GM18505 (cell line): ENCODE results near the gene PPP2R1B.

ENCODE experiments used
- ATAC-seq: cut with Tn5 transposase; IDR thresholded peaks from one replicate; pipeline ENCODE4 v1.9.1; 2021; ENCODE audit not compliant: unreplicated experiment
- POLR2A ChIP-seq: IDR thresholded peaks from 4 replicates; pipeline ENCODE4 v1.6.1; 2011; ENCODE audit warnings: borderline replicate concordance; ENCODE audit not compliant: insufficient read depth, insufficient read length; ENCODE audit errors: extremely low read depth

PPP2R1B gene

DNA sequence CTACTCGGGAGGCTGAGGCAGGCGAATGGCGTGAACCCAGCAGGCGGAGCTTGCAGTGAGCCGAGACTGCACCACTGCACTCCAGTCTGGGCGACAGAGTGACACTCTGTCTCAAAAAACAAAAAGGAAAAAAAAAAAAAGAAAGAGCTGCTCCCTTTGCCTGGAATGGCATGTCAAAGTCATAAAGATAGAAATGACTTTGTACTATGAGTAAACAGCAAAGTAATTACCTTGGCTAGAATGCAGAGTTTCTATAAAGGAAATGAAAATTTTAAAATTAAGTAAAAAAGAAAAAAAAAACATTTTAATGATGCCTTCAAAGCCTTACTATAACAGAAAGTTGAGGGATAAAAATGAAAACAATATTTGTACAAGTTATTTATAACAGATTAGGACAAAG lies 10.1 kb downstream of the PPP2R1B start:
- no peak for ATAC-seq
- TF ChIP-seq POLR2A, result no peak

- TF ChIP-seq POLR2A, result no peak
- no peak for ATAC-seq
These were observed 16.5 kb downstream of the PPP2R1B start for GRCh38 chr11:111749646-111750045.

DNA sequence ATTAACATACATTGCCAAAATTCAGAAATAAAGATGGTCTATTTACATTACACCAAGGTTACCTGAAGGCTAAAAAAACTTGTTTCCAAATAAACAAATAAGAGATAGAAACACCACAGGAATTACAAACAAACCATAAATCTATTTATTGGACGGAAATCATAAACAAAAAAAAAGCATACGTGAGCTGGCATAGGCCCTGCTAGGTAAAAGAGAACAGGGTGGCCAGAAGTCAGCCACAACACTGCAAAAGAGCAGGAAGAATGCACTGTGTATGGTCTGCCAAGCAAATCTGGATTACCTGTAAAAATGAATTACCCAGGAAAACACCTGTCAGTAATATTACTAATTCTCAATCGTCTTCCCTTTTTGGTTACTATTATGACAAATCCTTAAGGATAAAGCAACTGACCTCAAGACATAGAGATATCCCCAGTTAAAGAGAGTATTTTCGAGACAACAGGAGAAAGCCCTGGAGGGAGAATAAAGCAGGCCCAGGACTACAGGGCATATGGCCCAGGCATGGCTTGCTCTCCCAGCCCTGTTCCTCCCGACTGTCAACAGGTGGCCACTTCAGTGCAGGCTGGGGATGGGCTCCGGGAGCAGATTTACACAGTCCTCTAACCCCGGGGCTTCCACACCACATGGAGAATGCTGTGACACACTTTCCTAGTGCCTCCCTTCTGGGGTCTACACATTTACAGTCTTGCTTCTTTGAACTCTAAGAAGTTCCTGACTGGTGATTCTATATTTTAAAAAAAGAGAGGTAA lies 18.0 kb downstream of the PPP2R1B start:
- no peak for ATAC-seq
- TF ChIP-seq POLR2A, result no peak

DNA sequence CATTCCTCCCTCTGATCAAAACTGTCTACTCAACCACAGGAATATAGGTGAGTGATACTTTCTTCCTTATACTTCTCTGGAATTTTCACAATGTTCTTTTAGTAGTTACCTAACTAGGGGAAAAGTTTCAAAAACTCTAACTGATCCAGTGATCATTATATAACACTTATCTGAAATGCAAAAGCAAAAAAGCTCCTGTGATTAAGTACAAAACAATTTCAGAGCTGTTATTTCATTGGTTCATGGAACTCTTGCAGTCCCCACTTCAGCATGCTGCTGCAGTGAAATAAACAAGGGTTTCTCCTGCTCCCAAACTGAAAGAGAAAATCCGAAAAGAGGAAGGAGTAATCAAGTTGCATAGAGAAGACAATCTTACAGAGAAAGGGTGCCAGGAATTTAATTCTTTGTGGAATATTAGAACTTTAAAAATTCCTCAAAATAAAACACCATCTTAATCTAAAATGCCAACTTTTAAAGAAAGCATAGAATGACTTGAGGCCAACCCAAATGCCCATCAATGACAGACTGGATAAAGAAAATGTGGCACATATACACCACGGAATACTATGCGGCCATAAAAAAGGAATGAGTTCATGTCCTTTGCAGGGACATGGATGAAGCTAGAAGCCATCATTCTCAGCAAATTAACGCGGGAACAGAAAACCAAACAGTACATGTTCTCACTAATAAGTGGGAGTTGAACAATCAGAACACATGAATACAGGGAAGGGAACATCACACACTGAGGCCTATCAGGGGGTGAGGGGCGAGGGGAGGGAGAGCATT lies 20.3 kb downstream of the PPP2R1B start:
- no peak for ATAC-seq
- no peak for TF ChIP-seq POLR2A

GRCh38 chr11:111743700-111744099 lies 22.5 kb downstream of the PPP2R1B start:
- TF ChIP-seq POLR2A, result no peak
- ATAC-seq, result no peak

DNA sequence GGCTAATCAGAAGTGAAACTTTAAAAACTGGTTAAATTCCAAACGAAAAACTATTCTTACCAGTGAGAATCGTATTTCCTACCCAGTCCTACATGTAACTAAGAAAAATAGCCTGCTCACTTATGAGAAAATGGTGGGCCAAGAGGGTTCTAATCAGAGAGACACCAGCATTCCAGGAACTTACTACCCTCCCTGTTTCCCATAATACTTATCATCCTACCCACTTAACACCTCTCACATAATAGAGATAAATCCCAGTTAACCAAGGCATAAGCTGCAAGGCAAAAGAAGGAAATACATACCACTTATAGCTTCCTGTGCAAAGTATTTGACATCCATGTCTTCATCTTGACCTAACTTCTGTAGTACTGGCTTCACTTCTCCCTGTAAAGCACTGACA lies 24.4 kb downstream of the PPP2R1B start:
- no peak for ATAC-seq
- no peak for TF ChIP-seq POLR2A

DNA sequence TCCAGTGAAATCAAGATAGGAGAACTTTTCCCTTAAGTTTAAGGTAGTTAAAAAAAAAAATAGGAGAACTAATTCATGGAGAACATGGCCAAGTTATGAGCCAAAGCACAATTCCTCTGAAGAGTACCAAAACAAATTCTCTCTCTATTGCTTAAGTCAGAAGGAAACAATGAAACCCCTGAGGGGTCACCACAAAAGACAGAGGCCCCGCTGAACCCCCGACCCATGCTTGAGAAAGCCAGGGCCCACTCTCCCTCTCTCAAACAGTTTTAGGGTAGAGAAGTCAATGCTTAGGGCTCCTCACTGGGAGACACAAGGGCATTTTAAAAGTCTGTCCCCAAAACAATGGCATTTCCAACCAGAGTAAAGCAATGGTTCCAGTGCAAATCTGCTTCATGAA lies 26.9 kb downstream of the PPP2R1B start:
- ATAC-seq, result no peak
- no peak for TF ChIP-seq POLR2A

DNA sequence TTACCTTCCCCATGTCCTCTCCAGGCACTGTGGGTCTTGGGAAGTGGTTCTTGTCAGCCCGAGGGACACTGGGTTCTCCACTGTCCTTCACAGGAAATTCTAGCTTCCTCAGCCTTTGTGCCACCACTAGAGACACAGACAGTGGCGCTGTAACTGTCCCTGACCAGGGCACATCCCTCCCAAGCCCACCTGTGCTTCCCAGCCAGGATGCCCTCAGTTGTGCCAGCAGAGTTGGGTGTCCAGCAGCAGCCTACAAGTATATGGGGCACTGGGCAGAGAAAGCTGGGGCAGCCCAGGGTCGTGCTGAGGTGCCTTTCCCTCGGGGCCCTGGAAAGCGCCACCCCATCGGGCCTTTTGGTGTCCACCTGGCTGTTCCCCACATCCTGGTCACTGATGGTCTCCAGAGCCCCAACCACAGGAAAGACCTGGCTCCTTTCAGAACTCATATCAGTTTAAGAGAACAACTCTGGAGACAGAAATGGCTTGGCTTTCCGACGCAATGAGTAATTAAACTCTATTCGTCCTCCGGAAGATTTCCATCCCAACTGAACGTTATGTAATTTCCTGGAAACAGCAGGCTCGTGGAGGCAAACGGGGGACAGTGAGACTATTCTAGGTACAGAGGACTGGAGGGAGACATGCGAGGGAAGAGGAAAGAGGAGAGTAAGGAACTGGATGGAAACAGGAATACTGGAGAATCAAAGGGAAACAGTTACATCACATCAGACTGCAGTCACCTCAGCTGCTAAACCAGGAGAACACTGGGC lies 28.6 kb downstream of the PPP2R1B start:
- no peak for ATAC-seq
- TF ChIP-seq POLR2A, result no peak

DNA sequence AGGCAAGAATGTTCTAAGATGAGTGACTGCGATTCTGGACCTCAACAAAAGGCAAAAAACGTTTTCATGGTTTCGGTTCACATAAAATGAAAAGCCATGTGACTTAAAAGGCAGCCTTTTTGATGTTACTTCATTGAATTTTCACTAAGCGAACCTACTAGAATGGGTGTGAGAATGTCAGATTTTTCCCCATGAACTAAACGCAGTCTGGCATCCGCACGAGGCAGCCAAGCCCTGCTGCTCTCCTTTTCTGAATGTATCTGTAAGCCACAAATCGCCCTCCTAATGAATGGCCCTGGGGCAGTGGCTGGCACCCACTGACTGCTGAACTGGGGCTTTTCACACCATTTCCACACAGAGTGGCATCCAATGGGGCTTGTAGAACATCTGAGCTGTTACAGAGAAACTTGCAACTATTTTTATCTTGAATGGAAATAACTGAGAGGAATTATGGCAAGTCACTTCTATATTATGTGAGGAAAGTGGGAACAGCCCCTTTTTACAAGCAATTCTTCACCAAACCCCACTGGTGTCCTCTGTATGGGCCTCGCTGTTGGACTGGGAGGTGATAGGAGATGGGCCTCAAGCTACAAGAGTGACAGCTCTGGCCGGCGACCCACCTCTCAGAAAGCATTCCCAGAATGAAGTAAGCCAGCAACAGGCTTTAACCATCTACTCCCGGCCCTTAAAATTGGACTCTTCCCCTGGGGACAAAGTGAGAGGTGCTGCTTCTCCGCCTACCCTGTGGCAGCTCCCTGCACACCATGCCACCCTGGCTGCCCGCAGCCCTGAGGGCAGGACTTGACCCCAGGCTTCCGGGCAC lies 29.4 kb downstream of the PPP2R1B start:
- no peak for ATAC-seq
- no peak for TF ChIP-seq POLR2A

DNA sequence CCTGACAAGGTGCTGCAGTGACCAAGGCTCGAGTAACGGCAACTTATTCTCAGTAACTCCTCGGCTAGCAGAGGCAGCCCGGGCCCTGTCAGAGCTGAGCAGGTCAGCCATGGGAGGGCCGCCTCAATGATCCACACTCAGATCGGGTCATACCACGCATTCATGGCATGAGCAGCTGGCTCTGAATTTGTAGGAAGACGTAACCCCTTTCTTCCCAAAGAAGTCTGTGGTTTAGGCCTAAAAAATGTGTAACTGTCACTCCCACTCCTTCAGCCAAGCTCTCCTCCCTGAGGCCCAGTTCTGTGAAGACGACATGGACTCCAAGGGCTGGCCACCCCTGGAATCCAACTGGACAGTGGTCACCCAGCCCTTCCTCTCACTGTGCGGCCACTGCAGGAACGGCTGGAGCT lies 30.0 kb downstream of the PPP2R1B start:
- ATAC-seq, result no peak
- TF ChIP-seq POLR2A, result no peak

DNA sequence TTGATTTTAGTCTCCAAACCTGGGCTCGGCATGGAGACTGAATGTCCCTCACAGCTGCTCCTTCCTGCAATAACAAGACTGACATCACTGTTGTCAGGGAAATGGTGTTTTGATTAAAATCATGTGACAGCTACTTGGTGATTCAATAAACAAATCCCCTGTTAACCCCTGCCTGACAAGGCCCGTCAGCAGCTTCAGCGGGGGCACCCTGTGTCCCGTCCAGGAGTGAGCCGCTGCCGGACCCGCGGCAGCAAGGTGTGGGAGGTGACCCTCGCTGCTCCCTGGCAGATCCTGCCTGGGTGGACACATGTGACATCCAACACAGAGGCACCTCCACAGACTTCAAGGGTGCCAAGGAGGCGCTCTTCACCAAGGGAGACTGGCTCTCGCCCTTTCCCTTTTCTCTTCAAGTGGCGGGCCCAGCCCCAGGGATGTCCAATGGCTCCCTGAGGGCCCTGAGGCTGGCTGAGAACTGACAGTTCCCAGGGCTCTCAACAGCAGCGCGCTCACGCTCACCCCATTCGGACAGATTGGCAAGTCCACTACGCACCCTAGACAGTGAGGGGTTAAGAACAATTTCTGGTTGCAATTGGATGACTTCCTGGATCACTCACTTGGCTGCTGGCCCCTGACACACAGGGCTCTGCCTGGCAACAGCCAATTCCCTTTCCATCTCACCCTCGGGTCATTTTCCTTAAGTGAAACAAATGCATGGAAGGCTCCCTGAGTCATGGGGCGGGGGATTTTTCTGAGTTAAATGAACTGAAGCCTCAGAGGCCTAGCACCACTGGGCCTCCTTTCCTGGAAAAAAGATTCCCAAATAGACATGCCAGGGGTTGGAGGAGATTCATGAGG lies 30.7 kb downstream of the PPP2R1B start:
- no peak for ATAC-seq
- no peak for TF ChIP-seq POLR2A

- no peak for TF ChIP-seq POLR2A
- ATAC-seq, result no peak
These were observed 31.3 kb downstream of the PPP2R1B start for GRCh38 chr11:111734954-111735261.
